ENCODE results near the gene ADH6.

DNA sequence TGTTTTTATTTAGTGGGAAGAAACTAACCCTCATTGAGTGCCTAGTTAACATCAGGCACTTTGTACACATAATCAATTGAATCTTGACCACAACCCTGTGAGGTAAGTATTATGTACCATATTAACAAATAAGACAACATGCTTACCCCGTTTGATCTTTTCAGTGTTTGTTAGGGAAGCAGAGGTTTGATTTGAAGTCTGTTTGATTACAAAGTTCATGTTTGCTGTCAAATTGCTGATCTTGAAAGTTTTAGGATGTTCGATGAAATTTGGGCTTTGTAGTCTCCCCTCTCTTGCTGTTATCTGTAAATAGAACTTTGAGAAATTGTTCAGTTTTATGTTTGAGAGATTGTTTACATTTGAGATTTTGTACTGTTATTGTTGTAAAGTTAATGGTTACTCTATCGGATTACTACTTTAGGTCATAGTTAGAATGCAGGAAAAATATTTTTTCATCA is 61.5 kb downstream of the ADH6 start:
- TF ChIP-seq, protein P1, sequence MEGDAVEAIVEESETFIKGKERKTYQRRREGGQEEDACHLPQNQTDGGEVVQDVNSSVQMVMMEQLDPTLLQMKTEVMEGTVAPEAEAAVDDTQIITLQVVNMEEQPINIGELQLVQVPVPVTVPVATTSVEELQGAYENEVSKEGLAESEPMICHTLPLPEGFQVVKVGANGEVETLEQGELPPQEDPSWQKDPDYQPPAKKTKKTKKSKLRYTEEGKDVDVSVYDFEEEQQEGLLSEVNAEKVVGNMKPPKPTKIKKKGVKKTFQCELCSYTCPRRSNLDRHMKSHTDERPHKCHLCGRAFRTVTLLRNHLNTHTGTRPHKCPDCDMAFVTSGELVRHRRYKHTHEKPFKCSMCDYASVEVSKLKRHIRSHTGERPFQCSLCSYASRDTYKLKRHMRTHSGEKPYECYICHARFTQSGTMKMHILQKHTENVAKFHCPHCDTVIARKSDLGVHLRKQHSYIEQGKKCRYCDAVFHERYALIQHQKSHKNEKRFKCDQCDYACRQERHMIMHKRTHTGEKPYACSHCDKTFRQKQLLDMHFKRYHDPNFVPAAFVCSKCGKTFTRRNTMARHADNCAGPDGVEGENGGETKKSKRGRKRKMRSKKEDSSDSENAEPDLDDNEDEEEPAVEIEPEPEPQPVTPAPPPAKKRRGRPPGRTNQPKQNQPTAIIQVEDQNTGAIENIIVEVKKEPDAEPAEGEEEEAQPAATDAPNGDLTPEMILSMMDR (conservative IDR thresholded peaks at IDR 0.05; ENCODE audit: low read length), result no peak
- no peak for TF ChIP-seq EZH2phosphoT487 (IDR thresholded peaks at IDR 0.05; ENCODE audit: borderline replicate concordance)

Data from Loucy (cell line).